Endothelial cell of umbilical vein (primary cell): ENCODE results near the gene AGPS. TPM values are rescaled to one million over a fixed set of nuclear protein-coding genes. Genes with fewer than 3 reads are reported as not detected.

ENCODE experiments used
- BruUV-seq: library from RNA; stranded (reverse); fragments of 400-500 nt; replicated peaks from 2 replicates; lab custom pipeline; 2021; lab: Mats Ljungman, UMichigan
- CTCF ChIA-PET: fragments of 300-600, 350-600 bp; sonication (Branson Sonifier 250); formaldehyde crosslinking; loops from one replicate; lab custom pipeline; 2021; ENCODE audit warnings: antibody characterized with exemption, inconsistent platforms; lab: Charles Lee
- POLR2A ChIA-PET: fragments of 300-600, 350-600 bp; sonication (Branson Sonifier 250); formaldehyde crosslinking; loops from one replicate; lab custom pipeline; 2021; ENCODE audit warnings: antibody characterized with exemption, inconsistent platforms; lab: Charles Lee
- DNase-seq: peaks from one replicate; pipeline ENCODE4 v3.0.0-alpha.2; 2011; ENCODE audit warnings: low read depth, low spot score
- FAIRE-seq: peaks from 2 replicates; lab custom pipeline; 2011; peaks lifted over from hg19 to GRCh38; lab: Jason Lieb, UNC
- H2AFZ ChIP-seq: 2 replicates; pipeline ENCODE4 v1.6.0; 2012; ENCODE audit warnings: low read depth, low read length, control low read depth, inconsistent platforms
- H3K27ac ChIP-seq: 2 replicates; pipeline ENCODE4 v1.5.1; 2011; ENCODE audit warnings: low read depth, mild to moderate bottlenecking, control low read depth, low read length, moderate library complexity; ENCODE audit not compliant: insufficient read depth
- H3K27me3 ChIP-seq, 2 experiments: 2 replicates each; pipeline versions ENCODE4 v1.6.0 to v1.6.1; 2011; ENCODE audit warnings: low read length in 2 of 2, mixed read lengths in 1 of 2; ENCODE audit not compliant: control insufficient read depth in 2 of 2, insufficient read depth in 2 of 2
- H3K36me3 ChIP-seq, 2 experiments: 2 replicates in 1 of 2; 3 replicates in 1 of 2; pipeline ENCODE4 v1.5.1; 2011; ENCODE audit warnings: low read length in 2 of 2, mild to moderate bottlenecking in 1 of 2, moderate library complexity in 1 of 2; ENCODE audit not compliant: control insufficient read depth in 2 of 2, insufficient read depth in 2 of 2; ENCODE audit errors: extremely low read depth in 1 of 2
- H3K4me1 ChIP-seq: 3 replicates; pipeline ENCODE4 v1.5.1; 2011; ENCODE audit warnings: mild to moderate bottlenecking, low read length; ENCODE audit not compliant: control insufficient read depth, insufficient read depth; ENCODE audit errors: extremely low read depth
- H3K4me2 ChIP-seq: 2 replicates; pipeline ENCODE4 v1.6.1; 2011; ENCODE audit warnings: low read length, control low read depth, mixed read lengths; ENCODE audit not compliant: insufficient read depth
- H3K4me3 ChIP-seq, 3 experiments: fragments of 200-600 bp in 1 of 3; sonication (generic), shearing (Covaris generic) in 1 of 3; replicated peaks in 1 of 3; 2 replicates each; pipeline ENCODE4 v1.5.1; 2011 to 2016; ENCODE audit warnings: control low read depth in 3 of 3, low read length in 3 of 3, mild to moderate bottlenecking in 2 of 3, inconsistent platforms in 1 of 3, low read depth in 1 of 3, moderate library complexity in 1 of 3; ENCODE audit not compliant: insufficient read depth in 1 of 3
- H3K79me2 ChIP-seq: 2 replicates; pipeline ENCODE4 v1.6.0; 2012; ENCODE audit warnings: low read length, inconsistent platforms; ENCODE audit not compliant: control insufficient read depth, insufficient read depth
- H3K9ac ChIP-seq: replicated peaks from 2 replicates; pipeline ENCODE3; 2011; ENCODE audit warnings: low read length, control low read depth; ENCODE audit not compliant: insufficient read depth; ENCODE audit errors: extremely low read depth
- H3K9me1 ChIP-seq: replicated peaks from 3 replicates; pipeline ENCODE4 v1.6.0; 2011; ENCODE audit warnings: mild to moderate bottlenecking, low read length; ENCODE audit not compliant: control insufficient read depth, insufficient read depth; ENCODE audit errors: extremely low read depth
- H3K9me3 ChIP-seq: replicated peaks from 2 replicates; pipeline ENCODE4 v1.5.1; 2012; ENCODE audit warnings: low read length, inconsistent platforms; ENCODE audit not compliant: control insufficient read depth, insufficient read depth
- H4K20me1 ChIP-seq: replicated peaks from 2 replicates; pipeline ENCODE3; 2011; ENCODE audit warnings: mild to moderate bottlenecking, low read length; ENCODE audit not compliant: control insufficient read depth, insufficient read depth; ENCODE audit errors: extremely low read depth
- EZH2 ChIP-seq: IDR thresholded peaks from 2 replicates; pipeline ENCODE4 v1.6.1; 2012; ENCODE audit warnings: borderline replicate concordance, low read depth, mild to moderate bottlenecking, moderate library complexity, low read length, inconsistent platforms; ENCODE audit not compliant: severe bottlenecking
- FOS ChIP-seq: IDR thresholded peaks from 2 replicates; pipeline ENCODE4 v1.6.1; 2011; ENCODE audit warnings: mild to moderate bottlenecking, low read length, moderate library complexity, borderline replicate concordance; ENCODE audit not compliant: insufficient read depth
- GATA2 ChIP-seq: IDR thresholded peaks from 2 replicates; pipeline ENCODE4 v1.7.0; 2011; ENCODE audit warnings: low read depth, mild to moderate bottlenecking, moderate library complexity, mixed read lengths, low read length; ENCODE audit not compliant: insufficient read length, insufficient read depth
- JUN ChIP-seq: IDR thresholded peaks from 2 replicates; pipeline ENCODE4 v1.6.1; 2011; ENCODE audit warnings: borderline replicate concordance, low read depth; ENCODE audit not compliant: insufficient read length, insufficient read depth
- MAX ChIP-seq: IDR thresholded peaks from 2 replicates; pipeline ENCODE4 v1.6.1; 2011; ENCODE audit not compliant: insufficient read depth, insufficient read length
- MYC ChIP-seq: IDR thresholded peaks from one replicate; pipeline ENCODE4 v1.6.1; 2011; ENCODE audit warnings: mild to moderate bottlenecking, low read depth, low read length
- POLR2A ChIP-seq: IDR thresholded peaks from 2 replicates; pipeline ENCODE4 v1.6.1; 2012; ENCODE audit warnings: low read depth, mild to moderate bottlenecking, control low read depth, low read length
- POLR2AphosphoS5 ChIP-seq: IDR thresholded peaks from 2 replicates; pipeline ENCODE4 v1.6.1; 2012; ENCODE audit warnings: low read depth, mild to moderate bottlenecking, control low read depth, low read length, moderate library complexity; ENCODE audit not compliant: insufficient read depth
- dilution Hi-C: fragments of 300-500 bp; cut with MboI; formaldehyde crosslinking; loops from one replicate; pipeline ENCODE4 v1.15.0; 2019; ENCODE audit warnings: low sequenced_read_pairs; ENCODE audit not compliant: extremely low pct_ligation_motif_present
- intact Hi-C: fragments of 100-400 bp; cut with micrococcal nuclease; formaldehyde crosslinking; loops from one replicate; pipeline ENCODE4 v1.10.0; 2022
- polyA plus RNA-seq, 4 experiments: library from polyadenylated mRNA; depleted of rRNA in 3 of 4; stranded (reverse) in 3 of 4; unstranded in 1 of 4; fragments of >200 nt; gene quantifications; 2 replicates each; pipeline versions ENCODE4 v1.2.1 to v1.2.3, GENCODE V29; 2011 to 2012; ENCODE audit warnings: missing spikeins in 1 of 4
- total RNA-seq: library from RNA; stranded (reverse); gene quantifications from 2 replicates; pipeline ENCODE4 v1.2.3, GENCODE V29; 2021
- TF ChIP-seq, protein P1 (sequence below), 2 donors: IDR thresholded peaks; 1 replicate in 1 of 2; 2 replicates in 1 of 2; pipeline ENCODE4 v1.5.1; 2011; ENCODE audit warnings: low read length in 2 of 2, mild to moderate bottlenecking in 2 of 2, moderate library complexity in 2 of 2, control low read depth in 1 of 2, inconsistent platforms in 1 of 2, low read depth in 1 of 2; ENCODE audit not compliant: insufficient read depth in 1 of 2; ENCODE audit errors: extremely low read depth in 1 of 2

Gene AGPS
- total and polyA plus RNA-seq, 2 donors (not counting 3 experiments of a cell fraction or from before 2014, with no cell fraction given): 10.1 to 96.5 TPM

DNA sequence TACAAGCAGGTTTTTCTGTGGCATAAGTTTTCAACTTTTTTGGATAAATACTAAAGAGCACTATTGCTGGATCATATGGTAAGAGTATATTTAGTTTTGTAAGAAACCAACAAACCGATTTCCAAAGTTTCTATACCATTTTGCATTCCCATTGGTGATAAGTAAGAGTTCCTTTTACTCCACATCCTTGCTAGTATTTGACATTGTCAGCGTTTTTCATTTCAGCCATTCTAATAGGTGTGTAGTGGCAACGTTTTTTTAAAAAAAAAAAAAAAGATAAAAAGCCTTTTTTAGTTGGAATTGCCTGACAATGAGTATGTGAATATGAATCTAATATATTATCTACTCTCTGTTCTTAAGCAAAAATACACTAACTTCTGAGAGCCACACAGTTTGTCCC lies 185.9 kb downstream of the AGPS start:
- BruUV-seq: no TSS peak
- Histone ChIP-seq H3K79me2 (no peaks in the 10 kb centered on the region), H3K9me3 (no peaks in the 10 kb centered on the region), H3K4me3 (no peak overlapping the region), H3K27me3 (no peaks in the 10 kb centered on the region), H3K27ac (no peak overlapping the region), H3K9ac (no peak overlapping the region), H4K20me1 (no peaks in the 10 kb centered on the region), H2AFZ (no peak overlapping the region), H3K4me2 (no peak overlapping the region), H3K36me3 (no peaks in the 10 kb centered on the region), H3K4me1 (no peaks in the 10 kb centered on the region), H3K9me1 (no peaks in the 10 kb centered on the region)
- TF ChIP-seq POLR2AphosphoS5: no peak
- no peak for TF ChIP-seq GATA2
- no peak for TF ChIP-seq MYC
- no peak for TF ChIP-seq JUN
- no peak for TF ChIP-seq POLR2A
- TF ChIP-seq FOS: no peak
- no peak for TF ChIP-seq EZH2
- intact Hi-C loops (no loop called here), dilution Hi-C loops (no loop called here)
- POLR2A ChIA-PET: no interaction called here
- DNase-seq (no peak), FAIRE-seq (no peak)
- CTCF ChIA-PET: interaction anchor here (1.5 kb wide), 1 partner anchor 88 kb away, joined by 3 read pairs; no protein-coding TSS in a partner anchor

GRCh38 chr2:177579486-177580036 lies 187.0 kb downstream of the AGPS start:
- Histone ChIP-seq H3K27me3 (no peaks in the 10 kb centered on the region), H3K4me2 (no peak overlapping the region), H3K36me3 (no peaks in the 10 kb centered on the region), H3K4me1 (no peaks in the 10 kb centered on the region), H3K9ac (no peak overlapping the region), H2AFZ (no peak overlapping the region), H3K79me2 (no peaks in the 10 kb centered on the region), H3K9me3 (no peaks in the 10 kb centered on the region), H3K4me3 (no peak overlapping the region), H3K9me1 (no peaks in the 10 kb centered on the region), H4K20me1 (no peaks in the 10 kb centered on the region), H3K27ac (no peak overlapping the region)
- TF ChIP-seq POLR2A (no peak), EZH2 (no peak), JUN (no peak), GATA2 (no peak), POLR2AphosphoS5 (no peak), MYC (no peak), MAX (no peak), FOS (no peak)
- TF ChIP-seq, protein P1, sequence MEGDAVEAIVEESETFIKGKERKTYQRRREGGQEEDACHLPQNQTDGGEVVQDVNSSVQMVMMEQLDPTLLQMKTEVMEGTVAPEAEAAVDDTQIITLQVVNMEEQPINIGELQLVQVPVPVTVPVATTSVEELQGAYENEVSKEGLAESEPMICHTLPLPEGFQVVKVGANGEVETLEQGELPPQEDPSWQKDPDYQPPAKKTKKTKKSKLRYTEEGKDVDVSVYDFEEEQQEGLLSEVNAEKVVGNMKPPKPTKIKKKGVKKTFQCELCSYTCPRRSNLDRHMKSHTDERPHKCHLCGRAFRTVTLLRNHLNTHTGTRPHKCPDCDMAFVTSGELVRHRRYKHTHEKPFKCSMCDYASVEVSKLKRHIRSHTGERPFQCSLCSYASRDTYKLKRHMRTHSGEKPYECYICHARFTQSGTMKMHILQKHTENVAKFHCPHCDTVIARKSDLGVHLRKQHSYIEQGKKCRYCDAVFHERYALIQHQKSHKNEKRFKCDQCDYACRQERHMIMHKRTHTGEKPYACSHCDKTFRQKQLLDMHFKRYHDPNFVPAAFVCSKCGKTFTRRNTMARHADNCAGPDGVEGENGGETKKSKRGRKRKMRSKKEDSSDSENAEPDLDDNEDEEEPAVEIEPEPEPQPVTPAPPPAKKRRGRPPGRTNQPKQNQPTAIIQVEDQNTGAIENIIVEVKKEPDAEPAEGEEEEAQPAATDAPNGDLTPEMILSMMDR (IDR thresholded peaks at IDR 0.05; ENCODE audit: extremely low read depth in 1 of 2, insufficient read depth in 1 of 2, low read depth in 1 of 2, low read length in 2 of 2): no peak
- ChIA-PET CTCF (no interaction called here), POLR2A (no interaction called here)
- FAIRE-seq (no peak), DNase-seq (no peak)
- BruUV-seq: no TSS peak
- intact Hi-C loops: no loop called here
- dilution Hi-C loops: no loop called here
